HS-27A (cell line): ENCODE data around the gene ODC1.

Source experiments
- DNase-seq: peaks from one replicate; pipeline ENCODE4 v3.0.0-alpha.2; 2012; ENCODE audit warnings: low read depth, missing footprints

ODC1 gene

DNA sequence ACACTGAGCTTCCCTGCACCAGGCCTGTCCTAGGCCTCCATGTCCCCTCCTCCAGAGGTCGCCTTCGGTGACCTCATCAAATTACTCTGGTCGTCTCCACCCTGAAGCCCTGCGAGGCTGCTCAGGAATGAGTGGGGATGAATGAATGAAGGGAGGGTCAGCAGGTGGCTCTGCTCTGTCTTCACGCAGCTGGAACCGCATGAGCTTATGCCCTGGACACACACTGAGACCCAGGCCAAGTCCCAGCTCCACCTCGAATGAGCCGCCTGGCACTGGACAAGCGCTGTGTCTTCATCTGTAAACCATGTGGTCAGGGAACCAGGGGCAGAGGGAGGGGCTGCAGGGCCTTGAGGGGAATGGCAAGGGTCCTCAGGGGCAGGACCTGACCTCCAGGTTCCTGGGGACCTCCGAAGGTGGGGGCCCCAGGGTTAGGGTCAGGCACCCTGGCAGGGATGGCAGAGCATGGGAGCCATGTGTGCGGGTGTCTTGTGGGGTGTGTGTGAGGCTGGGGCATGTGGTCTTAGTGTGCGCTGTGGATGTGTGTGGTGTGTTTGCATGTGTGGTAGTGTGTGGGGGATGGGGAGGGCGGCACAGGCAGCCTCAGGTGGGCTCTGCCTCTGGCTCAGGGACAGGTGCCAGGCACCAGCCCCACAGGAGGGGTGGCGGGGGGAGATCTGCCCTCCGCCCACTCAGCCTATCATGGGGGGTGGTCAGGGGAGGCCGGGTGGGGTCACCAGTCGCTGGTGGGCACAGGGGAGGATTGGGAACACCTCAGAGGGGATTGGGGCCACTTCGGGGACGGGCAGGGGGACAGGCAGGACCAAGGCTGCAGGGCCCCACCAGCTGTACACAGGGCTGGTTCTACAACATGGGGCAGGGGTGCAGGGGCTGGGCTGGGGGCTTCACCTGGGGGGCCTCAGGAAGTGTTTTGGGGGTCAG is 13.9 kb downstream of the ODC1 start:
- no peak for DNase-seq

DNA sequence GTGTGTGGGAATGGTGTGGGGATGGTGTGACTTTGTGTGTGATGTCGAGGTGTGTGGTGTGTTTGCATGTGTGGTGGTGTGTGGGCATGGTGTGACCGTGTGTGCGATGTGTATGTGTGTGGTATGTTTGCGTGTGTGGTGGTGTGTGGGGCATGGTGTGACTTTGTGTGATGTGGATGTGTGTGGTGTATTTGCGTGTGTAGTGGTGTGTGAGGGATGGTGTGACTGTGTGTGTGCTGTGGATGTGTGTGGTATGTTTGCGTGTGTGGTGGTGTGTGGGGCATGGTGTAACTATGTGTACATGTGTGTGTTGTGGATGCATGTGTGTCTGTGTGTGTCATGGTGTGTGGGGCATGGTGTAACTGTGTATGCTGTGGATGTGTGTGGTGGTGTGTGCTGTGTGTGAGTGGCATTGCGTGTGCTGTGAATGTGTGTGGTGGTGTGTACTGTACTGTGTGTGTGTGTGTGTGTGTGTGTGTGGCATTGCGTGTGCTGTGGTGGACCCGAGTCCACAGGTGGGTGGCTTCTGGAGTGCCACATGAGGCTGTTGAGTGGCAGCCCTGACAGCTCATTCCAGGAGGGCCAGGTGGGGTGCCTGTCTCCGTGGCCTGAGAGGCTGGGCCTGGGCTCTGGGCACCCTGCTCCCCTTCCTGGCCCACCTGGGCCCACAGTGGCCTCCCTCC is 14.7 kb downstream of the ODC1 start:
- DNase-seq = no peak

DNA sequence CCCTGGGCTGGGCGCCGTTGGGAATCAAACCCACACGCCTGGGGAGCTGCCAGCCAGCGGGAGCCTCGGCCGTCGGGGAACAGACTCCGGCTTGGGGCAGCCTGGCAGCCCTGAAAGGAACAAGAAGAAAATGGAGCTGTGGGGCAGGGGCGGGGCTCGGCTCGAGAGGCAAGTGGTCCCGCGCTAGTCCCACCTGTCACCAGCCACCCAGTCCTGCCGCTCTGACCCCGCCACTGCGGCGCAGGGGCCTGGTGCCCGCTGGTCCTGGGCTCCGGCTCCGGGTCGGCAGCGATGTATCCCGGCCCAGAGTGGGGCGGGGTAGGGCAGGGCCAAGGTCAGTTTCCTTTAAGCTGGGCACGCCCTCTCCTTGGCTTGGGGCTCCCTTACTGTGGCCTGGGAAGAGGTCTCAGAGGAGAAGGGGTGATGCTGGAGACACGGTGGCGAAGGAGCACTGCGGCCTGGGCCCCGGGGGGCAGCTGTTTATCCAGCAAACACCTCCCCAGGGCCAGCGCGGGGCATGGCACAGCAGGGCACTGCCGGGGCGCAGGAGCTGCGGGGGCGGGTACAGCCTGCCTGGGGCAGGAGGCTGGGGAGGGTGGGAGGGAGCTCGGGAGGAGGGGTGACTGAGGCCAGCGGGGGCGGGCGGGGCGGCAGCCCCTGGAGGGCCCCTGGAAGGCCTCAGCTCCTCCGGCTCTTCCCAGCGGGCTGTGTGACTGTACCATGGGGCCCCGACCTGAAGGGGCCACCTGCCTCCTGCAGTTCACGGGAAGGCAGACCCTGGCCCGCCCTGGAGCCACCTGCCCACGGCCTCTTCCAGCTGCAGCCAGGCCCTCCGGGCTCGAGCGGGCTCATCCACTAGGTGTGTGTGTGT is 15.6 kb downstream of the ODC1 start:
- no peak for DNase-seq

DNA sequence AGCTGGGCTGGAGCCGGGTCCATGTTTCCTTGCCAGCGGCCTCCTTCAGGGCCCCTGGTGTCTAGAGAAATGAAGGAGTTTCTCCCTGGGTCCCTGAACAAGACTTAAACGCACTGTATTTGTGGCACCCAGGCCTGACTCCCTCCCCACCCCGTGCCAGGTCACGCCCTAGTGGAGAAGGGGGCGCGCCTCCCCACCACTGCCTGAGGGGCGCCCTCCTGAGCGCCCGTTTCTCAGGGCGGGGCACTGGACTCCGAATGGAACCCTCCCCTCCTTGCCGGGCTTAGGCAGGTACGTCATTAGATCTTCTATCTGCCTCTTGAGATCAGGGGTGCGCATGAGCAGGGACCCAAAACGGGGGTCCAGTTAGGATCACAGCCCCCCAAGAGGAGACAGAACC is 16.3 kb downstream of the ODC1 start:
- no peak for DNase-seq

DNA sequence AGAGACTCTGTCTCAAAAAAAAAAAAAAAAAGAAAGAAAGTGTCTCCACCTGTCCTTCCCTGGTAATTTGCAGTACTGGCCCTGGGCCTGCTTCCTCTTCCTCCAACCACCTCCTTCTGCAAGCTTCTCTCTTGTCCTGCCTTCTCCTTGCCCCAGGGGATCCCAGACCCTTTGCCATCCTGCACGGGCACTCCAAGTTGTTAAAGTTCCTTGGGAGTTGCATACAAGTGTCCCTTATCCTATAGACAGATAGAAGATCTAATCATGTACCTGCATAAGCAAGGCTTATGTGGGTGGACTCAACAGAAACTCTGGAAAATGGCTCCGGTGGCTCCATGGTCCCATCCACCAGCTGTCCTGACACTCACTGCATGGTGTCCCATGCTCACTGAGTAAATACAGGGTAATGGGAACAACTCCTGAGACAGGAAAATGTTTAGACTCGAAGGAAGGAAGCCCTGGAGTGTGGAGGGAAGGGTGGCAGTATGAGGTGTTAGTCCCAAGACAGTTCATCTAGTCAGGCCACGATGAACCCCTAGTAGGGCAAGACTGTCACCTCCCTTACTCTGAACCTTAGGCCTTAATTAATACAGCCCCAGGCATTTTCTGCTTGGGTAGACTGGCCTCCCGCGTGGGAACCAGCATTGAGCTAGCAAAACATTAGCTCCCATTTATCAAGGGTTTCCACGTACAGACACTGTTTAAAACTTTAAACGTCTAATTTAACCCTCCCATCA is 17.1 kb downstream of the ODC1 start:
- DNase-seq = no peak

DNA sequence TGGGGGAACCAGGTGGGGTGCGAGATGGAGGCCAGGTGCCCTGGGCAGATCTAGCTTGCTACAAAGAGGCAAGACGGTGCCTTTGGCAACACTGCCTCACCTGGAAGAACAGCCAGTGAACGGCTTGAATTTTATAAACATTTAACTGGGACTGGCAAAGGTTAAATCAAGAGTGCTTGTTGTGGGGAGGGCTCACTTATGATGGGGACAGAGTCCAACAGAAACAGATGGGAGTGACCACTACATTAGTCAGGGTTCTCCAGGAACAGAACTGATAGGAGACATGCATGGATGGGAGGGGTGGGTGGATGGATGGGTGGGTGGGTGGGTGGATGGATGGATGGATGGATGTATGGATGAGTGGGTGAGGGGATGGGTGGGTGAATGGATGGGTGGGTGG is 19.2 kb downstream of the ODC1 start:
- DNase-seq = no peak

DNA sequence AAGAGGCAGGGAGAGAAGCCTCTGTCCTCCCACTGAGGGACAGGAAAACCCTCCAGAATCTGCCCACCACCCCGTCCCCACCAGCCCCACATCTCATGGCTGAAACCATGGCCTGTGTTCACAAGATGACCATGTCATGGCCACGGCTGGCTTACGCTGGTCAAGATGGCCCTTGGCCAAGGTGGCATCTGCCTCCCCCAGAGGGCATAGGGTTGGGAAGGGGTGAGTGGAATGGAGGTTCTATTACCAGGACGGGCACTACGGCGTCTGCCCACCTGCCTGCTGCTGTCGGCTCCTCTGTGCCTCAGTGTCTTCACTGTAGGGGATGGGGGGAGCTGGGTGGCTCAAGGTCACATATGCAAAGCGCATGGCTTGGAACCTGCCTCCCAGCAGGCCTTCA is 19.8 kb downstream of the ODC1 start:
- no peak for DNase-seq

DNA sequence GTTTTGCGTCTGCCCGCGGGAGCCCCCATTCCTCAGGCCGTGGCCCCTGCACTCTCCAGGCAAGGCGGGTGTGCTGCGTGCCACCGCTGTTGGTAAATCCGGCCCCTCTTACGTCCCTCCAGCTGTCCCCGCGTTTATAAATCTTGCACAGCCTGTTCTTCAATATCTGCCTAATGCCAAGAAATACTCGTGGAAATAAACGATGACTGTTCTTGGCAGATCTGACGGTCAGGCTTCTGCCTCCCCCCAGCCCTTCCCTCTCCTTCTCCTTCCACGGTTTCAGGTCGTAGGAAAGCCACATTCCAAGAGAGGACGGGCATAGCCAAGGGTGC is 20.5 kb downstream of the ODC1 start:
- DNase-seq = no peak

DNA sequence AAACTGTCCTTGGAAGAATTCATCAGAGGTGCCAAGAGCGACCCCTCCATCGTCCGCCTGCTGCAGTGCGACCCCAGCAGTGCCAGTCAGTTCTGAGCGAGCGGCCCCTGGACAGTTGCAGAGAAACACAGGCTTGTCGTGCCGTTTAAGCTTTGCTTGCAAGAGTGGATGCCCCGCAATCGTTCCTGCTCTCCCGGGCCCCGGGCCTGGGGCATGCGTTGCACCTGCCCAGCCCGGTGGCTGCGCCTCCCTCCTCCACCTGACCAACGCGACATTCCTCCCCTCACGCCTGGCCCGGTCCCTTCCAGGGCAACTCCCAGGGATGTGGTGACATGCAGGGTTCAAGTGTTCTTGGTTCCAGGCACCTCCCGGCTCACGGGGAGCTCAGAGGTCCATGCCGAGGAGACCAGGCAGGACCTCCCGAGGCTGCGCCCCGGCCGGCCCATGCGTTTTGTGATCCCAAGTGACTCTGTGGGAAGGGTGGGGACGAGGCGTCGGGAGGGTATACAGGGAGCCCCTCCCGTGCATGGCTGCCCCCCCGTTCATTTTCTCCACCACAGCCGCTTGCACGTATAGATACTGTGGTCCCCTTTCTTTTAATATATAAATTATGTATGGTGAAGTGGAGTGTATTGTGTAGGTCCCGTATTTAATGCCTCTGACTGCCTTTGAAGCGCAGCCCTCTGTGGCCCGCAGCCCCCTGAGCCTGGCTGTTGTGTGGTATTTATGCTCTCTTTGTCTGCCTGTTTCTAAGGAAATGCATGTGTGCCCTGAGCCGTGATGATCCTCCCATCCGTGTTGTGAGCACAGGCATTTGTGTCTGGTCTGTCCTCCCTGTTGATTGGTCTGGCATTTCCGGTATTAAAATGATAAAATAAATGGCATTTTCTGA is 21.2 kb downstream of the ODC1 start:
- no peak for DNase-seq

DNA sequence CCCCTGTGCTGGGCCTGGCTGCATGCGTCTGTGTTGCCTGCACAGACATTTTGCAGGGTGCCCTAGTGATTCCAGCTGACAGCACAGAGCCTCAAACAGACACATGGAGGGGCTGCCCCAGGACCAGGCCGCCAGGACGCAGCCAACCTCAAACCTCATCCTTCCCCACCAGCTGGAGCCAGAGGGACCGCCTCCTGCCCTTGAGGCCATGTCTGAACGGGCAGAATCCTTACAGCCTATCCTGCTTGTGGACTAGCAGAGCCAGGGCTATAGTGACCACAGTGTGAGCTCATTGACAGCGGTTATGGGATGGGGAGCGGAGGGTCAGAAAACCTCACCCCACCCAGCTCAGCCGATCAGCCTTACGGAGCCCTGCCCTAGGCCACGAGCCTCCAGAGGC is 22.4 kb downstream of the ODC1 start:
- no peak for DNase-seq

DNA sequence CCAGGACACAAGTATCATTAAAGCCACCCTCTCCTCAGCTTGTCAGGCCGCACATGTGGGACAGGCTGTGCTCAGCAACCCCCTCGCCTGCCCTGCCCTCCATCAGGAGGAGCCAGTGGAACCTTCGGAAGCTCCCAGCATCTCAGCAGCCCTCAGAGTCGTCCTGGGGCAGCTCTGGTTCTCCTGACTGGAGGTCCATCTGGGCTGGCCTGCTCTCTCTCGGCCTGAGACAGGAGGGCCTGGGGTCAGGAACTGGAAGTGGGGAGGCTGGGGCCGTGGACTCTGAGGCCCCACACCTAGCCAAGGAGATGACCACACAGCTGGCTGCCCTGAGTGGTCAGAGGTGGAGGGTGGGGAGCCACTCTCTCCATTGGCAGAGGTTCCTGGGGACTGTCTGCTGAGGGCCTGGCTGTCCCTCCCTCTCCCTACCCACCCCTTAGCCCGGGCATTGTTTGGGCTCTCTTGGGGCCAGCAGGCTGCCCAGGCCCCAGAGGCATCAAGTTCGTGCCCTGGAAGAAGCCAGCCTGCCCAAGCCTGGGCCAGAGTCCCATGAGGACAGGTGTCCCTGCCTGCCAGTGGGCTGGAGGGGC is 23.1 kb downstream of the ODC1 start:
- no peak for DNase-seq

DNA sequence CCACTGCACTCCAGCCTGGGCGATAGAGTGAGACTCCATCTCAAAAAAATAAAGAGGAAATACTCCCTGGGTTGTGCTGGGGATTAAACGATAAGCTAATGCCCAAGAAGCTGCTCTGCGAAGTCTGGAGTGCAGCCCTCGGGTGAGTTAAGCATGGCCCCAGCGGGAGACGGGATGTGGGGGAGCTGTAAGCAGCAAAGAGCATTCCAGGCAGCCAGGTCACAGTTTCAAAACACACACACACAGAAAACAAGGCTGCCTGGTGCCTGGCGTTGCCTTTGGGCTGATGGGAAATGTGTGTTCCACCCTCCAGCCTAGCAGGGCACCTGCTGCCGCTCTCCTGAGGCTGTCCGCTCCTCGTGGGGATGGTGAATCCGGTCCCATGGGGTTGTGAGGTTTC is 24.1 kb downstream of the ODC1 start:
- DNase-seq = no peak

DNA sequence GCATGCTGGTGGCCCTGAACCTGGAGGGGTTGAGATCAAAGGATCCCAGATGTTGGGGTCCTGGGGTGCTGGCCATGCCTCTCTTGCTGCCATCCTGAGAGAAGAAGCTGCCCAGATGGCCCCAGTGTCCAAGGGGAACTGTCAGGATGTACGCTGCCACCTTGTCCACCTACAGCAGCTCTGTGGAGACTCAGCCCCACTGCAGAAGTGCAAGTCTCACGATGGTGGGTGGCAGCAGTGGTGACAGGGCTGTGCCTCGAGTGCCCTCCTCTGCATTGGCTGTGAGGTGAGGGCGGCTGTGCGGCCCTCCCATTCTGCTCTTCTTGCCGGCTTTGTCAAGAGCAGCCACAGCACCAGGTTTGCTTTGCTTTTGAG is 24.7 kb downstream of the ODC1 start:
- DNase-seq = no peak

DNA sequence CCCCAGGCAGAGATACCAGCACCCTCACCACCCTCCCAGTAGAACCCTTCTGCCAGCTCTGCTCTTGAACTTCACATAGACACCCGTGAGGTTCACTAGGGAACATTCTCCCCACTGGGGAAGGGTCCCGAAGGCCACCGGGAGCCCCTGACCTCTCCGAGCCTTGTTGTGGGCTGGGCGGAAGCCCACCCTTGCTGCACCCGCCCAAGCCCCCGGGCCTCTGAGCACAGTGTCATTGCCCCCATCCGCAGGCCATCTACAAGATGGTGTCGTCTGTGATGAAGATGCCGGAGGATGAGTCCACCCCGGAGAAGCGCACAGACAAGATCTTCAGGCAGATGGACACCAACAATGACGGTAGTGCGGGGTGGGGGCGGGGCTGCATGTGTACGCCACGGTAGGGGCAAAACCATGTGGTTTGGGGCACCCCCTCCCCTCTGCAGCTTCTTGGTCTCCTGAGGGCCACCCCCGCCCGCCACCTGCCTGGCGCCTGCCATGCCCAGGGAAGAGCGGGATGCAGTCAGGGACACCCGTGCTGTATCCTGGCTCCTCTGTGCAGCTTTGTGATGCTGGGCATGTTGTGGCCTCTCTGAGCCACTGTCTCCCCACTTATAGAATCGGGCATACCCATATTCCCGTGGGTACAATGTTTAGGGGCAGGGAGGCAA is 25.3 kb downstream of the ODC1 start:
- no peak for DNase-seq

DNA sequence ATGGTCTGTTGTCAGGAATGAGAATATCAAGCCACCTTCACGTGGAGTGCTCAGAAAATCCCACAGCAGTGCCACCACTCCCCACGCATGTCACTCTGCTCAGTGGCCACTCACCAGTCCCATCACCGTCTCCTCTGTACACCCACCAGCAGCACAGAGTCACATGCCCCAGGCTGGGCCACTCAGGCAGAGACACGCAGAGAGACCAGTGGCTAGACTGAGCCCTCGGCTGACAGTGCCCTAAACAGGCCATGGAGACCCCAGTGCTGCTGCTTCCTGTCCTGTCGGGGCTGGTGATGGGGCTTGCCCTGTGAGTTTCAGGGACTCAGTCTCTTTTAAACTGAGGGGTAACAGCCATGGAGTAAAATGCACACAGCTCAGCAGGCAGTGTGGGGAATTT is 25.9 kb downstream of the ODC1 start:
- no peak for DNase-seq

DNA sequence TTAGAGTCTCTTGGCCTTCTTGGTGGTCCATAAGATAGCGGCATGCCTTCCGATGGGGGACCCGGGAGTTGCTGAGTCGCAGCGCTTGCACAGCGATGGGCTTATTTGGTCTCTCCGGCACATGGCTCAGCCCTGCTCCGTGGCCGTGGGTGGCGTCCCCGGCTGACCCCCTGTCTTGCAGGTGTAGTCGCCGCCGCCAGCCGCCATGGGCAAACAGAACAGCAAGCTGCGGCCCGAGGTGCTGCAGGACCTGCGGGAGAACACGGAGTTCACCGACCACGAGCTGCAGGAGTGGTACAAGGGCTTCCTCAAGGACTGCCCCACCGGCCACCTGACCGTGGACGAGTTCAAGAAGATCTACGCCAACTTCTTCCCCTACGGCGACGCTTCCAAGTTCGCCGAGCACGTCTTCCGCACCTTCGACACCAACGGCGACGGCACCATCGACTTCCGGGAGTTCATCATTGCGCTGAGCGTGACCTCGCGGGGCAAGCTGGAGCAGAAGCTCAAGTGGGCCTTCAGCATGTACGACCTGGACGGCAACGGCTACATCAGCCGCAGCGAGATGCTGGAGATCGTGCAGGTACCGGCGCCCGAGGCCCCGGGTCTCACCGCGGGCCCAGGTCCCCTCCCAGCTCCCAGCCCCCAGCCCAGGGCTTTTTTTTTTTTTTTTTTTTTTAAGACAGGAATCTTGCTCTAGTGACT is 28.4 kb downstream of the ODC1 start:
- no peak for DNase-seq

DNA sequence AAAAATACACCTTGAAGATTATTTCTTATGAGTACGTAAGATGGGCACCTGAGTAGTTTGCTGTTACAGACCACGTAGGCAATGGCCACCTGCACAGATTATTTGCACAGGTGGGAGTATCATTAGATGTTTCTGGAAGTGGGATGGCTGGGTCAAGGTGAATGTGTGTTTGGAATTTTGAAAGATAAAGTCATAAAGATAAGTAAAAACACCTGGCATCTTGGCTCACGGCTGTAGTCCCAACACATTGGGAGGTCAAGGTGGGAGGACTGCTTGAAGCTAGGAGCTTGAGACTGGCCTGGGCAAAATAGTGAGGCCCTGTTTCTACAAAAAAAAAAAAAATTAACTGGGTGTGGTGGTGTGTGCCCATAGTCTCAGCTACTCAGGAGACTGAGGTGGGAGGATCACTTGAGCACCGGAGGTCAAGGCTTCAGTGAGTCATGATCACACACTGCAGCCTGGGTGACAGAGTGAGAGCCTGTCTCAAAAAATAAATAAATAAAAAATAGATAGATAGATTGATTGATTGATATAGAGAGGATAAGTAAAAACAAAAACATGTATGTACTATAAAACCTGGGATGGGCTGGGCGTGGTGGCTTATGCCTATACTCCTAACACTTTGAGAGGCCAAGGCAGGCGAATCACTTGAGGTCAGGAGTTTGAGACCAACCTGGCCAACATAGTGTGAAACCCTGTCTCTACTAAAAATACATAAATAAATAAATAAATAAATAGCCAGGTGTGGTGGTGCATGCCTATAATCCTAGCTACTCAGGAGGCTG is 30.4 kb downstream of the ODC1 start:
- no peak for DNase-seq

DNA sequence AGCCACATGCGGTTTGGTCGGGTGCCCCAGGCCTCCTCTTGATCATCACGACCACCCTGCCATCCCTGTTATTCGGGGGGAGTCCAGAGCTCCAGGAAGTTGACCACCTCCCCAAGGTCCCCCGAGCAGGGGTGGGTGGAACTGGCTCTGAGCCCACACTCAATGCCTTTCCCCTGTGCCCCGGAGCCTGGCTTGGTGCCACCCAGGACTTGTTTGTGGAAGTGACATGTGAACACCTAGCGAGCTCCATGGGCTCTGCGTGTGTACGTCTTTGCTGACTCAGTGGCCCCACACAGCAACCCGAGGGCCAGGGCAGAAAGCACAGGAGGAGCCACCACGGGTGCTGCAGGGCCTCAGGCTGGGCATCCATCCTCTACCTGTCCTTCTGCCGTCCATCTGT is 32.5 kb downstream of the ODC1 start:
- no peak for DNase-seq

DNA sequence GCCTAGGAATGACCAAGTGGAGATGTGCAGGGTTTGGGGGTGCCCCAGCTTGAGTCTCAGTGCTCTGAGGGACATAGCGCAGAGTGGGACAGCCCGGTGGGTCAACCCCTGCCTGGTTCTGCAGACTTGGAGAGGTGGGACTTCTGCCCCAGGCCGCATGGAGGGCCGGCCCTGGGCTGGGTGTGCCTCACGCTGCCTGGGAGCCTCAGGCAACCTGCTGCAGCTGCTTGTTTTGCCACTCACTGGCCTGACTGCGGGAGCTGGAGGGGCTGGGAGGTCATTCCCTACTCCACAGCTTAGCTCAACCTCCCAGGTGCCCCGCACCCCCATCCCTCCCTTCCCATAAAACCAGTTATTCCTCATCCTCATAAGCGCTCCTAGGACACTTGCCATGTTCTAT is 33.1 kb downstream of the ODC1 start:
- no peak for DNase-seq
